ENCODE measurements around the gene HOXA9.

- no peak for TF ChIP-seq CTCF (IDR thresholded peaks at IDR 0.05)
- TF ChIP-seq POLR2AphosphoS5 (IDR thresholded peaks at IDR 0.05), result no peak
- no peak for TF ChIP-seq POLR2A (IDR thresholded peaks at IDR 0.05)
These were observed 24.0 kb downstream of the HOXA9 start for GRCh38 chr7:27141137-27141922.
